HG03520 (cell line): ENCODE measurements around the gene CNTN6.

Experiments
- ATAC-seq: cut with Tn5 transposase; IDR thresholded peaks from one replicate; pipeline ENCODE4 v1.9.1; 2021; ENCODE audit warnings: mild to moderate bottlenecking, moderate library complexity; ENCODE audit not compliant: unreplicated experiment

The CNTN6 gene

GRCh38 chr3:1092771-1093170 is at the start of gene CNTN6:
Gene CNTN6 (plus strand): TSS chr3:1093024. CDS start chr3:1148009, 54,985 bp downstream.
- ATAC-seq: no peak

GRCh38 chr3:1048558-1048957 is 44.3 kb upstream of the CNTN6 start:
- no peak for ATAC-seq

GRCh38 chr3:1055870-1056269 is 37.0 kb upstream of the CNTN6 start:
- ATAC-seq: no peak

- no peak for ATAC-seq
Measured at GRCh38 chr3:1056744-1057143, 36.1 kb upstream of the CNTN6 start.

GRCh38 chr3:1057436-1057835 is 35.4 kb upstream of the CNTN6 start:
- ATAC-seq: no peak

GRCh38 chr3:1068985-1069384 is 23.8 kb upstream of the CNTN6 start:
- no peak for ATAC-seq

- no peak for ATAC-seq
Measured at GRCh38 chr3:1072041-1072440, 20.8 kb upstream of the CNTN6 start.

- no peak for ATAC-seq
Measured at GRCh38 chr3:1079662-1080061, 13.2 kb upstream of the CNTN6 start.

- ATAC-seq: no peak
Measured at GRCh38 chr3:1082108-1082507, 10.7 kb upstream of the CNTN6 start.

- no peak for ATAC-seq
Measured at GRCh38 chr3:1087066-1087560, 5.7 kb upstream of the CNTN6 start.

- no peak for ATAC-seq
Measured at GRCh38 chr3:1088503-1088902, 4.3 kb upstream of the CNTN6 start.

- ATAC-seq: no peak
Measured at GRCh38 chr3:1091286-1091685, 1.5 kb upstream of the CNTN6 start.

GRCh38 chr3:1092061-1092460 is 763 bp upstream of the CNTN6 start:
- no peak for ATAC-seq

- ATAC-seq: no peak
Measured at GRCh38 chr3:1093217-1093616, 393 bp downstream of the CNTN6 start.

GRCh38 chr3:1103525-1103924 is 10.7 kb downstream of the CNTN6 start:
- ATAC-seq: no peak

GRCh38 chr3:1117843-1118473 is 25.1 kb downstream of the CNTN6 start:
- ATAC-seq: no peak

- ATAC-seq: no peak
Measured at GRCh38 chr3:1131166-1131565, 38.3 kb downstream of the CNTN6 start.

- no peak for ATAC-seq
Measured at GRCh38 chr3:1135194-1135593, 42.4 kb downstream of the CNTN6 start.

GRCh38 chr3:1138036-1138435 is 45.2 kb downstream of the CNTN6 start:
- no peak for ATAC-seq

GRCh38 chr3:1139071-1139470 is 46.2 kb downstream of the CNTN6 start:
- ATAC-seq: no peak

- no peak for ATAC-seq
Measured at GRCh38 chr3:1147326-1147725, 54.5 kb downstream of the CNTN6 start.

- no peak for ATAC-seq
Measured at GRCh38 chr3:1147819-1148218, 55.0 kb downstream of the CNTN6 start.

GRCh38 chr3:1164101-1164500 is 71.3 kb downstream of the CNTN6 start:
- ATAC-seq: no peak
